ENCODE results near the gene PUM2. TPM values are rescaled to one million over a fixed set of nuclear protein-coding genes. Genes with fewer than 3 reads are reported as not detected.

Gene PUM2
- total and polyA plus RNA-seq, 2 of the 13 experiments (the other 11 are each of a cell fraction or from before 2014, with no cell fraction given), result 69.6 to 69.8 TPM

- TF ChIP-seq ZNF710 (CRISPR knock-in tag; IDR thresholded peaks at IDR 0.05; ENCODE audit: borderline replicate concordance), result 0 out of 2 replicates have a peak, but pooled peaks have one; percentile 10
- TF ChIP-seq ZNF557 (CRISPR knock-in tag; IDR thresholded peaks at IDR 0.05), result no peak
- TF ChIP-seq NR2C2 (CRISPR knock-in tag; IDR thresholded peaks at IDR 0.05; ENCODE audit: borderline replicate concordance), result no peak
- TF ChIP-seq EED (CRISPR knock-in tag; IDR thresholded peaks at IDR 0.05), result 0 out of 2 replicates have a peak, but pooled peaks have one; percentile 49
- TF ChIP-seq HHEX (CRISPR knock-in tag; IDR thresholded peaks at IDR 0.05), result no peak
- no peak for TF ChIP-seq ZNF644 (CRISPR knock-in tag; IDR thresholded peaks at IDR 0.05; ENCODE audit: low read depth)
- no peak for TF ChIP-seq ZNF33A (CRISPR knock-in tag; IDR thresholded peaks at IDR 0.05; ENCODE audit: borderline replicate concordance)
- TF ChIP-seq, protein P1, sequence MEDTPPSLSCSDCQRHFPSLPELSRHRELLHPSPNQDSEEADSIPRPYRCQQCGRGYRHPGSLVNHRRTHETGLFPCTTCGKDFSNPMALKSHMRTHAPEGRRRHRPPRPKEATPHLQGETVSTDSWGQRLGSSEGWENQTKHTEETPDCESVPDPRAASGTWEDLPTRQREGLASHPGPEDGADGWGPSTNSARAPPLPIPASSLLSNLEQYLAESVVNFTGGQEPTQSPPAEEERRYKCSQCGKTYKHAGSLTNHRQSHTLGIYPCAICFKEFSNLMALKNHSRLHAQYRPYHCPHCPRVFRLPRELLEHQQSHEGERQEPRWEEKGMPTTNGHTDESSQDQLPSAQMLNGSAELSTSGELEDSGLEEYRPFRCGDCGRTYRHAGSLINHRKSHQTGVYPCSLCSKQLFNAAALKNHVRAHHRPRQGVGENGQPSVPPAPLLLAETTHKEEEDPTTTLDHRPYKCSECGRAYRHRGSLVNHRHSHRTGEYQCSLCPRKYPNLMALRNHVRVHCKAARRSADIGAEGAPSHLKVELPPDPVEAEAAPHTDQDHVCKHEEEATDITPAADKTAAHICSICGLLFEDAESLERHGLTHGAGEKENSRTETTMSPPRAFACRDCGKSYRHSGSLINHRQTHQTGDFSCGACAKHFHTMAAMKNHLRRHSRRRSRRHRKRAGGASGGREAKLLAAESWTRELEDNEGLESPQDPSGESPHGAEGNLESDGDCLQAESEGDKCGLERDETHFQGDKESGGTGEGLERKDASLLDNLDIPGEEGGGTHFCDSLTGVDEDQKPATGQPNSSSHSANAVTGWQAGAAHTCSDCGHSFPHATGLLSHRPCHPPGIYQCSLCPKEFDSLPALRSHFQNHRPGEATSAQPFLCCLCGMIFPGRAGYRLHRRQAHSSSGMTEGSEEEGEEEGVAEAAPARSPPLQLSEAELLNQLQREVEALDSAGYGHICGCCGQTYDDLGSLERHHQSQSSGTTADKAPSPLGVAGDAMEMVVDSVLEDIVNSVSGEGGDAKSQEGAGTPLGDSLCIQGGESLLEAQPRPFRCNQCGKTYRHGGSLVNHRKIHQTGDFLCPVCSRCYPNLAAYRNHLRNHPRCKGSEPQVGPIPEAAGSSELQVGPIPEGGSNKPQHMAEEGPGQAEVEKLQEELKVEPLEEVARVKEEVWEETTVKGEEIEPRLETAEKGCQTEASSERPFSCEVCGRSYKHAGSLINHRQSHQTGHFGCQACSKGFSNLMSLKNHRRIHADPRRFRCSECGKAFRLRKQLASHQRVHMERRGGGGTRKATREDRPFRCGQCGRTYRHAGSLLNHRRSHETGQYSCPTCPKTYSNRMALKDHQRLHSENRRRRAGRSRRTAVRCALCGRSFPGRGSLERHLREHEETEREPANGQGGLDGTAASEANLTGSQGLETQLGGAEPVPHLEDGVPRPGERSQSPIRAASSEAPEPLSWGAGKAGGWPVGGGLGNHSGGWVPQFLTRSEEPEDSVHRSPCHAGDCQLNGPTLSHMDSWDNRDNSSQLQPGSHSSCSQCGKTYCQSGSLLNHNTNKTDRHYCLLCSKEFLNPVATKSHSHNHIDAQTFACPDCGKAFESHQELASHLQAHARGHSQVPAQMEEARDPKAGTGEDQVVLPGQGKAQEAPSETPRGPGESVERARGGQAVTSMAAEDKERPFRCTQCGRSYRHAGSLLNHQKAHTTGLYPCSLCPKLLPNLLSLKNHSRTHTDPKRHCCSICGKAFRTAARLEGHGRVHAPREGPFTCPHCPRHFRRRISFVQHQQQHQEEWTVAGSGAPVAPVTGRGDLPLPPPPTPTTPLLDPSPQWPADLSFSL (CRISPR knock-in tag; IDR thresholded peaks at IDR 0.05), result peak; percentile 97
- TF ChIP-seq KAT2B (IDR thresholded peaks at IDR 0.05; ENCODE audit: borderline replicate concordance, low read depth, low read length), result no peak
- TF ChIP-seq, protein P2, sequence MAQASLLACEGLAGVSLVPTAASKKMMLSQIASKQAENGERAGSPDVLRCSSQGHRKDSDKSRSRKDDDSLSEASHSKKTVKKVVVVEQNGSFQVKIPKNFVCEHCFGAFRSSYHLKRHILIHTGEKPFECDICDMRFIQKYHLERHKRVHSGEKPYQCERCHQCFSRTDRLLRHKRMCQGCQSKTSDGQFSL (CRISPR knock-in tag; IDR thresholded peaks at IDR 0.05), result 0 out of 2 replicates have a peak, but pooled peaks have one; percentile 57
- no peak for TF ChIP-seq EEA1 (CRISPR knock-in tag; IDR thresholded peaks at IDR 0.05; ENCODE audit: borderline replicate concordance)
- no peak for TF ChIP-seq ZNF460 (CRISPR knock-in tag; IDR thresholded peaks at IDR 0.05; ENCODE audit: borderline replicate concordance)
- no peak for TF ChIP-seq ZNF496 (CRISPR knock-in tag; IDR thresholded peaks at IDR 0.05; ENCODE audit: insufficient replicate concordance)
Observed at GRCh38 chr2:20218331-20219320, 132.0 kb downstream of the PUM2 start (continued).
